Fibroblast of peridontal ligament (primary cell): ENCODE results near the gene FYN.

Experiments used
- DNase-seq: peaks from one replicate; pipeline ENCODE4 v3.0.0-alpha.2; 2010; ENCODE audit errors: extremely low read depth

The FYN gene

GRCh38 chr6:111831408-111831807, 41.8 kb downstream of the FYN start:
- no peak for DNase-seq

GRCh38 chr6:111829998-111830397, 43.3 kb downstream of the FYN start:
- DNase-seq, result no peak

GRCh38 chr6:111829581-111829980, 43.7 kb downstream of the FYN start:
- no peak for DNase-seq

- no peak for DNase-seq
Measured at GRCh38 chr6:111828809-111829208, 44.4 kb downstream of the FYN start.

- no peak for DNase-seq
Measured at GRCh38 chr6:111825439-111826086, 47.7 kb downstream of the FYN start.

- no peak for DNase-seq
Measured at GRCh38 chr6:111824608-111825337, 48.5 kb downstream of the FYN start.

- peak; percentile 88 for DNase-seq
Measured at GRCh38 chr6:111823831-111824607, 49.2 kb downstream of the FYN start.

- no peak for DNase-seq
Measured at GRCh38 chr6:111823012-111823411, 50.2 kb downstream of the FYN start.

- DNase-seq, result no peak
Measured at GRCh38 chr6:111819458-111819857, 53.8 kb downstream of the FYN start.

- DNase-seq, result peak; percentile 63
Measured at GRCh38 chr6:111818539-111819226, 54.6 kb downstream of the FYN start.

- DNase-seq, result no peak
Measured at GRCh38 chr6:111817451-111818120, 55.7 kb downstream of the FYN start.

GRCh38 chr6:111813677-111814310, 59.5 kb downstream of the FYN start:
- no peak for DNase-seq

GRCh38 chr6:111813237-111813636, 60.0 kb downstream of the FYN start:
- peak; percentile 76 for DNase-seq

- DNase-seq, result no peak
Measured at GRCh38 chr6:111812060-111813038, 60.9 kb downstream of the FYN start.

- no peak for DNase-seq
Measured at GRCh38 chr6:111810294-111811131, 62.7 kb downstream of the FYN start.

- no peak for DNase-seq
Measured at GRCh38 chr6:111809766-111810165, 63.5 kb downstream of the FYN start.

- peak; percentile 46 for DNase-seq
Measured at GRCh38 chr6:111809264-111809663, 64.0 kb downstream of the FYN start.

- no peak for DNase-seq
Measured at GRCh38 chr6:111808493-111808892, 64.8 kb downstream of the FYN start.
